GM18526 (cell line): Measurements from ENCODE around the gene ELAVL1.

Experiments
- POLR2A ChIP-seq: IDR thresholded peaks from 3 replicates; pipeline ENCODE4 v1.6.1; 2011; ENCODE audit not compliant: insufficient read length; ENCODE audit errors: extremely low read depth

Gene ELAVL1

DNA sequence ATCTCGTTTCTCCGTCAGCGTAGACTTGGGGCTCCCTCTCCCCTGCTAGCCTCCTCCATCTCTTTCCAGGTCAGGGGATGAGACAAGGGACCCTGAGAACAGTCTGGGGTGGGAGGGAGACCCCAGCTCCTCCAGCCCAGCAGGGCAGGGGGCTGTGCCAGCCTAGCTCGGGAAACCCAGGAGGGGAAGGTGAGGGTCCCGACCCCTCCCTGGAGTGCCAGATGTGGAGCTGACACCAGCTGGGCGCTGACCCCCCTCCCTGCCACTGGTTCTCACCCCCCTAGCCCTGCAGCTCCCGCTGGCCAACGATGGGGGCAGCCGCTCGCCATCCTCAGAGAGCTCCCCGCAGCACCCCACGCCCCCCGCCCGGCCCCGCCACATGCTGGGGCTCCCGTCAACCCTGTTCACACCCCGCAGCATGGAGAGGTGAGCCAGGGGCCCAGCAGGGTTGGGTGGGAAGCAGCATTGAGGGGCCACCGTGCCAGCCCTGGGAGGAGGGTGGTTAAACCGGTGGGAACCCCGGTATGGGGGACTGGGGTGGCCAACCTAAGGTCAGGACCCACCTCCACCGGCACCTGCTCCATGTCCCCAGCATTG is 95.9 kb downstream of the ELAVL1 start:
- no peak for TF ChIP-seq POLR2A

DNA sequence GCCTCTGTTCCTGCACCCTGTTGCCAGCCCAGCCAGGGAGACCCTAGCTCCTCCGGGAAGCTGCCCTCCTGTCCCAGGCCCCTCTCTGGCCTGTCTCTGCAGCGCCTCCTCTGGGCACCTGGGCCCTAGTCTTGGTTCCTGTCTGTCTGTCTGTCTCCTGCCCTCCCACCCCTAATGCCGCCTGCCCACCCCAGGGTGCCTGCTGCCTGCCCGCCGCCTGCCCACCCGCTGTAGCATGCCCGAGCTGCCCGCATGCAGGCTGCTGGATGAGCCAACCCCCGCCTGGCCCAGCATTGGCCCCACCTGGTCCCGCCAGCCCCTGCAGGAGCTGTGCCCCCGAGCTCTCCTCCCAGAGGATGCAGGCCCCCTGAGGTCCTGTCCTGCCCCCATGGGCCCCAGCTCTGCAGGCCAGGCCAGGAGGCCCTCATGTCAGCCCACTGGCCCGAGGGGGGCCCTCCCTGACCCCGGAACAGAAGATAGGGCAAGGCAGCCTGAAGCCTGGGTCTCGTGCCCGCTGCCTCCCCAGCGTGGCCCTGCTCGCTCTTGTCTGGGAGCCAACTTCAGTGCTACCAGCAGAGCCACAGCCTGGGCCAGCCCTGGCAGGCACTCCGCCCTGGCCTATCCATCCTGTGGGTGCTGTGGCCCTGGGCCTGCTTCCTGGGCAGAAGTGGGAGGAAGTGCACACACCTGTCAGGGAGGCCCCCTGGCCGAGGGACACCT is 96.5 kb downstream of the ELAVL1 start:
- TF ChIP-seq POLR2A: no peak
